Smooth muscle cell (in vitro differentiated cells): ENCODE results near the gene NBEA. TPM values are rescaled to one million over a fixed set of nuclear protein-coding genes. Genes with fewer than 3 reads are reported as not detected.

Source experiments
- DNase-seq: peaks from one replicate; lab custom pipeline; 2025; ENCODE audit not compliant: unreplicated experiment; lab: John Stamatoyannopoulos, UW
- H2AFZ ChIP-seq: fragments of 200-600 bp; sonication (generic); 2 replicates; pipeline ENCODE4 v1.6.0; 2016; ENCODE audit warnings: antibody characterized with exemption, low read depth, mild to moderate bottlenecking
- H3F3A ChIP-seq: fragments of 200-600 bp; sonication (generic); 2 replicates; pipeline ENCODE4 v1.6.0; 2017; ENCODE audit warnings: antibody characterized with exemption, low read depth
- H3K27ac ChIP-seq: fragments of 200-600 bp; sonication (generic); 2 replicates; pipeline ENCODE4 v1.5.1; 2016; ENCODE audit warnings: low read depth, mild to moderate bottlenecking
- H3K27me3 ChIP-seq: fragments of 200-600 bp; sonication (generic); 2 replicates; pipeline ENCODE4 v1.6.1; 2016; ENCODE audit warnings: low read depth, mild to moderate bottlenecking
- H3K36me3 ChIP-seq: fragments of 200-600 bp; sonication (generic); 2 replicates; pipeline ENCODE4 v1.5.1; 2016; ENCODE audit warnings: low read depth
- H3K4me1 ChIP-seq: fragments of 200-600 bp; sonication (generic); 2 replicates; pipeline ENCODE4 v1.5.1; 2016; ENCODE audit warnings: low read depth
- H3K4me2 ChIP-seq: fragments of 200-600 bp; sonication (generic); 2 replicates; pipeline ENCODE4 v1.6.0; 2016; ENCODE audit warnings: mild to moderate bottlenecking
- H3K4me3 ChIP-seq: fragments of 200-600 bp; sonication (generic); 2 replicates; pipeline ENCODE4 v1.5.1; 2016; ENCODE audit warnings: mild to moderate bottlenecking
- H3K79me2 ChIP-seq: fragments of 200-600 bp; sonication (generic); 2 replicates; pipeline ENCODE4 v1.6.0; 2016; ENCODE audit warnings: low read depth, mild to moderate bottlenecking
- H3K9ac ChIP-seq: fragments of 200-600 bp; sonication (generic); 2 replicates; pipeline ENCODE4 v1.6.0; 2016; ENCODE audit warnings: low read depth
- H3K9me3 ChIP-seq: fragments of 200-600 bp; sonication (generic); replicated peaks from 2 replicates; pipeline ENCODE4 v1.5.1; 2016; ENCODE audit warnings: low read depth
- H4K20me1 ChIP-seq: fragments of 200-600 bp; sonication (generic); 2 replicates; pipeline ENCODE4 v1.6.0; 2016; ENCODE audit warnings: low read depth
- CTCF ChIP-seq: fragments of 200-600 bp; sonication (generic); IDR thresholded peaks from 2 replicates; pipeline ENCODE4 v1.5.1; 2017; ENCODE audit warnings: borderline replicate concordance, mild to moderate bottlenecking, antibody characterized with exemption; ENCODE audit not compliant: insufficient read depth, poor library complexity, severe bottlenecking
- WGBS: methylation state at CpG from one replicate; pipeline ENCODE4 v1.1.7; 2016; ENCODE audit warnings: low lambda C conversion rate; 5-methylcytosine and 5-hydroxymethylcytosine counted together
- polyA plus RNA-seq: library from polyadenylated mRNA; unstranded; fragments of >200 nt; fragmentation: Nextera tagmentation; extraction: Ambion mirVana; gene quantifications from 2 replicates; pipeline ENCODE4 v1.2.1, GENCODE V29; 2016
- total RNA-seq: library from RNA; depleted of rRNA; stranded (reverse); fragments of >200 nt; gene quantifications from 2 replicates; pipeline ENCODE4 v1.2.3, GENCODE V29; 2014

NBEA gene
- total and polyA plus RNA-seq, 2 experiments from 2014 or later, result 3.6 to 11.7 TPM

- WGBS, result 93% methylated on average over 1 of the region's 1 CpG
- no peak for TF ChIP-seq CTCF
Observed at GRCh38 chr13:35231426-35231825, 289.4 kb downstream of the NBEA start.

GRCh38 chr13:35238274-35238673 lies 296.2 kb downstream of the NBEA start:
- Histone ChIP-seq H2AFZ (no peak overlapping the region), H3K27me3 (no peaks in the 10 kb centered on the region), H3K4me3 (no peak overlapping the region), H3K4me2 (no peak overlapping the region), H3K9me3 (no peaks in the 10 kb centered on the region), H3K27ac (no peak overlapping the region), H3F3A (no peaks in the 10 kb centered on the region), H3K79me2 (no peaks in the 10 kb centered on the region), H3K36me3 (no peaks in the 10 kb centered on the region), H4K20me1 (no peaks in the 10 kb centered on the region), H3K9ac (no peak overlapping the region), H3K4me1 (no peaks in the 10 kb centered on the region)
- no peak for DNase-seq
- WGBS, result 93% methylated on average over 1 of the region's 1 CpG
- TF ChIP-seq CTCF, result no peak

More at GRCh38 chr13:35231426-35231825, 289.4 kb downstream of the NBEA start:
- Histone ChIP-seq H3K4me1 (peaks cover 13% of the 10 kb centered on the region), H3K4me3 (no peak overlapping the region), H3K36me3 (no peaks in the 10 kb centered on the region), H2AFZ (no peak overlapping the region), H3K9me3 (no peaks in the 10 kb centered on the region), H4K20me1 (no peaks in the 10 kb centered on the region), H3K27ac (no peak overlapping the region), H3K4me2 (no peak overlapping the region), H3F3A (no peaks in the 10 kb centered on the region), H3K79me2 (no peaks in the 10 kb centered on the region), H3K27me3 (no peaks in the 10 kb centered on the region), H3K9ac (no peak overlapping the region)
- DNase-seq, result no peak

- no peaks in the 10 kb centered on the region for H3K79me2 ChIP-seq
- H3K27ac ChIP-seq, result no peak overlapping the region
- no peak overlapping the region for H3K4me2 ChIP-seq
- no peak for TF ChIP-seq CTCF
- no peaks in the 10 kb centered on the region for H3K27me3 ChIP-seq
- H2AFZ ChIP-seq, result no peak overlapping the region
- WGBS, result 83% methylated on average over 4 of the region's 4 CpGs
- no peak overlapping the region for H3K9ac ChIP-seq
- H3K9me3 ChIP-seq, result no peaks in the 10 kb centered on the region
- no peak for DNase-seq
- H3K36me3 ChIP-seq, result no peaks in the 10 kb centered on the region
- no peak overlapping the region for H3K4me3 ChIP-seq
- no peaks in the 10 kb centered on the region for H3K4me1 ChIP-seq
- no peaks in the 10 kb centered on the region for H4K20me1 ChIP-seq
- H3F3A ChIP-seq, result no peaks in the 10 kb centered on the region
Observed at GRCh38 chr13:35252536-35253205, 310.6 kb downstream of the NBEA start.

GRCh38 chr13:35255241-35255640 lies 313.2 kb downstream of the NBEA start:
- no peak overlapping the region for H3K9ac ChIP-seq
- DNase-seq, result no peak
- no peak overlapping the region for H3K4me3 ChIP-seq
- no peak overlapping the region for H2AFZ ChIP-seq
- no peaks in the 10 kb centered on the region for H3K79me2 ChIP-seq
- H3K4me1 ChIP-seq, result no peaks in the 10 kb centered on the region
- no peaks in the 10 kb centered on the region for H3K27me3 ChIP-seq
- H3K4me2 ChIP-seq, result no peak overlapping the region
- H4K20me1 ChIP-seq, result no peaks in the 10 kb centered on the region
- no peaks in the 10 kb centered on the region for H3K9me3 ChIP-seq
- no peaks in the 10 kb centered on the region for H3F3A ChIP-seq
- no peaks in the 10 kb centered on the region for H3K36me3 ChIP-seq
- TF ChIP-seq CTCF, result no peak
- 96% methylated on average over 8 of the region's 8 CpGs for WGBS
- H3K27ac ChIP-seq, result no peak overlapping the region
